Fibroblast of skin of left biceps (primary cell): ENCODE data around the gene PML.
"Not testable (repeated sequence)": the region's sequence is repeated elsewhere in the genome, so short reads cannot be mapped to it uniquely, and the experiment has no call there.

Experiments used
- DNase-seq, 2 experiments: peaks; one replicate each; pipeline ENCODE4 v3.0.0-alpha.2; 2013; ENCODE audit warnings: low read depth in 2 of 2

The PML gene

DNA sequence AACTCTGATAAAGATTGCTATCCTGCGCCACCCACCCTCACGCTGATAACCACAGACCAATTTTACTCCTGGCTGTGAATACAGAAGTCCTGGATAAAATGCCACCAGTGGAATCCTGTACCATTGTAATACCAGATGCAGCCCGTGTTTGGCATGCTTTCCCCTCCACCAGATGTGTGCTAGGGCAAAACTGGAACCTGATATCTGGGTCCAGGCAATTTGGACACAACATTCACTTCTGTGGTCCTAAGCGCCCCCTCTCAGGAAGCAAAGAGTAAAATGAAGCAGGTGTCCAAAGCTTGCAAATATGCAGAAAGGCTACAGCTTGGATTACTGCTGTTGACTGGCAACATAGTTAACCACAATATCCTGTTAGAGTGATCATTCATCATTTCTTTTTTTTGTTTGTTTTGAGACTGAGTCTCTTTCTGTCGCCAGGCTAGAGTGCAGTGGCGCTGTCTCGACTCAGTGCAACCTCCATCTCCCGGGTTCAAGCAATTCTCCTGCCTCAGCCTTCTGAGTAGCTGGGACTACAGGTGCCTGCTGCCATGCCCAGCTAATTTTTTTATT, 35.4 kb upstream of the PML start:
- DNase-seq = no peak

DNA sequence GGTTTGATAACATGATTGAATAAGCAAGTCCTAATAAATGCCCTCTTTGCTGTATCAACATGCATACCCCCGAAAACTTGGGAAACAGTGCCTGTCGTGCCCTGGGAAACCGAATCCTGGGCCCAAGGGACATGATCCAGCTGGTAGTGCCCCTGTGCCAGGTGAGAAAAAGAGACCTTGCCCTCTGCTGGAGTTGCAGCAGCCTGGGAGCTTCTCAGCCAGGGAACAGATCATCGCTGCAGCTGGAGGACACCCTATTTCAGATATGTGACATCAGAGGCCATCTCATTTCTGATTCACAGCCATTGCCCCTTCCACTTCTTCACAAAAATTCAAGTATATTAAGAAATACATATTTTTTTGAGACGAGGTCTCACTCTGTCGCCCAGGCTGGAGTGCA, 34.7 kb upstream of the PML start:
- no peak for DNase-seq

DNA sequence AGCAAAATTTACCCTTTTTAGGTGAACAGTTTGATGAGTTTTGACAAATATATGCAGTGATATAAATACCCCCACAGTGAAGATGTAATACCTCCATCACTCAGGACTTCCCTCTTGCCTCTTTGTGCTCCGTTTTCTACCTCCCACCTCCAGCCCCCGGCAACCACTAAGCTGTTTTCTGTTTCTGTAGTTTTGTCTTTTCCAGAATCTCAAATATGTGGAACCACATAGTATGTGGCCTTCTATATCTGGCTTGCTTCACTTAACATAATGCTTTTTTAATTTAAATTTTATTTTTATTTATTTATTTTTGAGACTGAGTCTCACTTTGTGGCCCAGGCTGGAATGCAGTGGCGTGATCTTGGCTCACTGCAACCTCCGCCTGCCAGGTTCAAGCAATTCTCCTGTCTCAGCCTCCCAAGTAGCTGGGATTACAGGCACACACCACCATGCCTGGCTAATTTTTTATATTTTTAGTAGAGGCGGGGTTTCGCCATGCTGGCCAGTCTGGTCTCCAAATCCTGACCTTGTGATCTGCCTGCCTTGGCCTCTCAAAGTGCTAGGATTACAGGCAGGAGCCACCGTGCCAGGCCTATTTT, 33.9 kb upstream of the PML start:
- DNase-seq = not testable (repeated sequence)

DNA sequence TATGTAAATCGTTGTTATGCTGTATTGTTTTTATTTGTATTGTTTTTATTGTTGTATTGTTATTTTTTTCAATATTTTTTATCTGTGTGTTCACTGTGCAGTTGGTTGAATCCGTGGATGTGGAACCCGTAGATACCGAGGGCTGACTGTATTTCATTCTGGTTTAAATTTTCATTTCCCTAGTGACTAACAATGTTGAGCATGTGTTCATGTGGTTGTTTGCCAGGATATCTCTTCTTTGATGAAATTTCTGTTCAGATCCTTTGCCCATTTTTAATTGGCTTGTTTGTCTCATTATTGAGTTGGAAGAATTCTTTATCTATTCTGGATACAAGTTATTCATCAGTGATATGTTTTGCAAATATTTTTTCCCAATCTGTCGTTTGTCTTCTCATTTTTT, 32.1 kb upstream of the PML start:
- DNase-seq = no peak

DNA sequence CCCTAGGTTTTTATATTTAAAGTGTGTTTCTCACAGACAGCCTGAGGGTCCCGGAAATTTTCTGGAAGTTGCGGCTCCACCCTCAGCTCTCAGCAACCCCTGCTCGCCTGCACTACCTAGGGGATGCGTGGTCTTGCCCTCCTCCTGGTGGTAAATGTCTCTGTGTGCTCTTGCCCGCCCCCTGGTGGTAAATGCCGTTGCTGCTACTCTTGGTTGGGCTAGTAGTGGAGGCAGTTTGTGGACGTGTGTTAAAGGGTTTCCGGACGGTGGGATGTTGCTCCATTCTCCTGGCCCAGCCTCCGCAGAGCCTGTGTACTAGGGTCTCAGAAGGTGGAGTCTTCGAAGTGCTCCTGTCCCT, 29.8 kb upstream of the PML start:
- DNase-seq = no peak

DNA sequence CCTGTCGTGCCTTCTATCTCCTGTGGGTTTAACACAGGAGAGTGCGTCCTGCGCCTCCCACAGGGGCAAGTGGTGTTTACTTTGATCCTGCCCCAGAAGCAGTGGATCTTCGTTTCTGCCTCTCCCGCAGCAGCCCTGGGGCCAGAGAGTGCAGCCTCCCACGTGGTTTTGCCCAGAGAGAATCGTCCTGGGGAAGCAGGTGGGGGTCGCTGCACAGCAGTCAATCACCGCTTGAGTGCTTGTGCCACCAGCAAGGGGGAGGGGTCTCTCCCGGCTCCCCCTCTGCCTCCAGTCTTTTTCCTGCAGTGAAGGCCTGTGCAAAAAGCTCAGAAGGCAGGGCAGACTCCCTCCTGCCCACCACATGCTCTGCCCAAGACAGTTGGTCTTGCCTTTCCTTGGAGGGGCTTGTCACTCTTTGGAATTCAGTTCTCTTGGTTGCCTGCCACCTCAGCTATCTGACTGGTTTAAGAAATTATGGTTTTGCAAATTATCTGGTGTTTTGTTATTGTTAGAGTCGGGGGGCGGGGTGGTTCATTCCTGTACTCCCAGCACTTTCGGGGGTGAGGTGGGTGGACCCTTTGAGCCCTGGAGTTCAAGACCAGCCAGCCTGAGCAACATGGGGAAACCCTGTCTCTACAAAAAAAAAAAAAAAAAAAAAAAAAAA, 29.3 kb upstream of the PML start:
- no peak for DNase-seq

DNA sequence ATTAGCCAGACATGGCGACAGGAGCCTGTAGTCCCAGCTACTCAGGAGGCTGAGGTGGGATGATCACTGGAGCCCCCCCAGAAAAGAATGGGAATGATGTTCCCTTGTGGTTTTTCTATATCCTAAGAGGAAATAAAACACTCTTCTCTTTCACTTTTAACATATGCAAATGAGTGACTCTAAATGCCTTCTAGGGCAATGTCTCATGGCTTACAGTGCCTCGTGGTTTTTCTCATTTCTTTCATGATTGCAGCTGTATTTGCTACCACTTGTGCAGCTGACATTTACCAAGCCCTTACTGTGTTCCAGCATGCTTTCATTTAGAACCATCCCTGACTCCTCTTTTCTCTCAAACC, 28.8 kb upstream of the PML start:
- DNase-seq = no peak

DNA sequence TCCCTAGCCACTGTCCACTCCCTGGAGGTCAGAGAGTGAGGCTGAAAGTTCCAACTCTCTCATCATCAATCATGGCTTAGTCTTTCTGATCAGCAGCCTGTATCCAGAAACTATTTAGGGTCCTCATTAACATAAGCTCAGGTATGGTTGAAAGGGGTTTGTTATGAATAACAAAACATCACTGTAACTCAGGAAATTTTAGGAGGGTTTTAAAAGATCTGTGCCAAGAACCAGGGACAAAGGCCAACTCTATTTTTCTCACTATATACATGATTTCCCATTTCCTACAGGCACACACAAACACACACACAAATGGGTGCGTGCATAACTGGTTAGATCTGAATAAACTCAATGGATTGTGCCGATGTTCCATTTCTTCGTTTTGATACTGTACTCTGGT, 26.1 kb upstream of the PML start:
- no peak for DNase-seq

DNA sequence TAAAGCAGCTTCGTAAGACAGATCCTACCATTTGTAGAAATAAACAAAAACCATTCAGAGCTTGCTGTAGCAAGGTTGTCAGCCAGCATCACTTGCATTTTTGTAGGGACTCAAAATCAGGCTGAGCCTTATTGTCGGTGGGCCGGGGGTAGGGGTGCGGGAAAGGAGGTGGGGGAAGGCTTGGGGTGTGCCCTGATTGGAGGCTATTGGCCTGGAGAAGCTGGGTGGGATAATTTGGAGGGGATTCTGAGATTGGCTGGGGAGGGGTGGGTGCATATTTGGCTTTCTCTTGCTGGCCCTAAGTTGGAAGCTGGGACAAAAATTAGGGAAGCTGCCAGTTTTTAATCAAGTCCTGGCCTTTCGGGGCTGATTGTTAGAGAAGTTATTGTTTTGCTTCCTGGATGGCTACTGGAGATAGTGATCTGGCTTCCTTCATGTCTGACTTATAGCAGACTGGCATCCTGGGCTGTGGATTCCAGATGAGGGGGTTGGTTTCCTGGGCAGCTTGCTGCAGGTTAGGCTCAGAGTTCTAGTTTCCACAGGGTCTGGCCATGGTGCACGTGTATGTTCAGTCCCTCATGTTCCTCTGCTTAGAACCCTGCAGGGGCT, 25.3 kb upstream of the PML start:
- no peak for DNase-seq

DNA sequence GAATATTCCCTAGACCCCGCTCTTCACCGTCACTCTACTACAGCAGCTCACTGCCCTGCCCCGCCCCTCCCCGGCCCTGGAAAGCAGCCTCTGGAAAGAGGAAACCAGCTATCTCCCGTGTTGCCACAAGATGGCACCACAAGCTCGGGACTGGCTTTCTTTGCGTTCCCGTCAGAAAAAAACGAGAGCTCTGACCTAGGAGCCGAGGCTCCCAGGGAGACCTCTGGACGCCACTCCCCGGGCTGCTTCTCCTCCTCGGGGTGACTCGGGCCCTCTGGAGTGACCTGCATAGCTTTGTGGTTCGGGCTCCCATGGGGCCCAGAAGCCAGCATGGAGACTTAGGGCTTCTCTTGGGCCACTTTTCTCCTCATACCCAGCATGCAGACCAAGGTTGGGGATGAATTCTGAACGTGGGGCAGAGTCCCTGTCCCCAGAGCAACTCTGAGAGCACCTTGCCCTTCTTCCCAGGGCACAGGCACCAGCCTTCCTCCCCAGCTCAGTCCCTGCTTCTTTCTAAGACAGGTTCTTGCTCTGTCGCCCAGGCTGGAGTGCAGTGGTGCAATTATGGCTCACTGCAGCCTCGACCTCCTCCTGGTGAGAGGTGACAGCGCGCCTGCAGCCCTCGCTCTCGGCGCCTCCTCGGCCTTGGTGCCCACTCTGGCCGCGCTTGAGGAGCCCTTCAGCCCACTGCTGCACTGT, 21.4 kb upstream of the PML start:
- DNase-seq = peak; percentile 56 to 58

DNA sequence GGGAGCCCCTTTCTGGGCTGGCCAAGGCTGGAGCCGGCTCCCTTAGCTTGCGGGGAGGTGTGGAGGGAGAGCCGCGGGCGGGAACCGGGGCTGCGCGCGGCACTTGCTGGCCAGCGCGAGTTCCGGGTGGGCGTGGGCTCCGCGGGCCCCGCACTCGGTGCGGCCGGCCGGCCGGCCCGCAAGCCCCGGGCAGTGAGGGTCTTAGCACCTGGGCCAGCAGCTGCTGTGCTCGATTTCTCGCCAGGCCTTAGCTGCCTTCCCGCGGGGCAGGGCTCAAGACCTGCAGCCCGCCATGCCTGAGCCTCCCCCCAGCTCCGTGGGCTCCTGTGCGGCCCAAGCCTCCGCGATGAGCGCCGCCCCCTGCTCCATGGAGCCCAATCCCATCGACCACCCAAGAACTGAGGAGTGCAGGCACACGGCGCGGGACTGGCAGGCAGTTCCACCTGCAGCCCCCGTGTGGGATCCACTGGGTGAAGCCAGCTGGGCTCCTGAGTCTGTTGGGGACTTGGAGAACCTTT, 20.8 kb upstream of the PML start:
- DNase-seq = not testable (repeated sequence)

DNA sequence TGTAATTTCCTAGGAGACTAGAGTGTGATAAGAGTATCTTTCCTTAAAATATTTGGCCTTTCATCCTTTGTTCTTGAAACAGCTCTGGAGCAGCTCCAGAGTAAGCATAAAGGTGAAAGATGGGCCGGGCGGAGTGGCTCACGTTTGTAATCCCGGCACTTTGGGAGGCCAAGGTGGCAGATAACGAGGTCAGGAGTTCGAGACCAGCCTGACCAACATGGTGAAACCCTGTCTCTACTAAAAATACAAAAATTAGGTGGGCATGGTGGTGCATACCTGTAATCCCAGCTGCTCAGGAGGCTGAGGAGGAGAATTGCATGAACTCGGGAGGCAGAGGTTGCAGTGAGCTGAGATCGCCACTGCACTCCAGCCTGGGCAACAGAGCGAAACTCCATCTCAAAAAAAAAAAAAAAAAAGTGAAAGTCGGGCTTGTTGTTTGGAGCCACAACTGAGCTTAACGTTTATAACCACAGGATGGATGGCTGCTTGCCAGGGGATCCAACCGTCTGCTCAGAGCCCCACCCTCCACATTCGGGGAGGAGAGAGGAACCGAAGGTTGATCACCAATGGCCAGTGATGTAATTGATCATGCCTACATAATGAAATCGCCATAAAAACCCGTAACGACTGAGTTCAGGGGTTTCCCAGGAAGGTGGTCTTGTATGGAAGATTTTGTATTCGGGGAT, 18.9 kb upstream of the PML start:
- DNase-seq = not testable (repeated sequence)

DNA sequence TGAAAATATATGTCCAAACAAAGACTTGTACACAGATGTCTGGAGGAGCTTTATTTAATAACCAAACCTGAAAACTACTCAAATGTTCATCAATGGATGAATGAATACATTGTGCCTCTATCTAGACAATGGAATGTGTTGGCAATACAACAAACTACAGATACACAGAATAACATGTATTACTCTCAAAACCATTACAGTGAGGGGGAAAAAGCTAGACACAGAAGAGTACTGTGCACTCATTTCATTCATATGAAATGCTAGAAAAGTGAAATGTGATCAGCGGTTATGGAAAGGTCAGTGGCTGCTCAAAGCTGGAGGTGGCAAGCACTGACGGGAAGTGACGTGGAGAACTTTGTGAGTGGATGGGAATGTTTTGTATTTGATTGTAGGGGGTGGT, 15.6 kb upstream of the PML start:
- no peak for DNase-seq

DNA sequence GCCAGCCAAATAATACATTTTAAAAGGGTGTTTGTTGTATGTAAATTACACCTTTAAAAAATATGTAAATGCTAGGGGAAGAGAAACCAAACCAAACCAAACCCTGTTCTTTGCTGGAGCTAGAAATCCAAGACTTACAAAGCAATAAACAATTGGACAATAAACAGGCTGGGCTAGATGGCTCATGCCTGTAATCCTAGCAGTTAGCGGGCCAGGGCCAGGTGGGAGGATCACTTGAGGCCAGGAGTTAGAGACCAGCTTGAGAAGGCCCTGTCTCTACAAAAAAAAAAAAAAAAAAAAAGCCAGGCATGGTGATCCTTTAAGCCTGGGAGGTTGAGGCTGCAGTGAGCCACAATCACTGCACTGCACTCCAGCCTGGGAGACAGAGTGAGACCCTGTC, 14.9 kb upstream of the PML start:
- DNase-seq = no peak

DNA sequence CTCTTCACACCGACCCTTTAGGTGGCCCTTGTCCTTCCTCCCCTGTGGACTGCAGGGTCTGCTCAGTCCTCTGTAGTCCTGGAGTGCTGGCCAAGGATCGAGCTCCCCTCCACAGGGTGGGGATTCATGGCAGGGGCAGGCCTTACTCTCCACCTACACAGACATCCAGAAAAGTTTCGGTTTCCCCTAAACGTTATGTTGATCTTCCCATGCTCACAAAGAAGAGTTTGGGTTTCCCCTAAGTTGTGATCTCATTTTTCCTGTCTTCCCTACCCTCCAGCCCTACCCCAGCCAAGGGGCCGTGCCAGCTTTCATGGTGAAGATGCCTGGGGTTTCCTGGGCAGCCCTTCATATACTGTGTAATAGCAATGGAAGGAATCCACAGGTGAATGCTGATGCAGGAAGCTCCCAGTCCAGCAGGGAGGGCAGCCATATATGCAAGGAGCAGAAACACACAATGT, 12.7 kb upstream of the PML start:
- no peak for DNase-seq

DNA sequence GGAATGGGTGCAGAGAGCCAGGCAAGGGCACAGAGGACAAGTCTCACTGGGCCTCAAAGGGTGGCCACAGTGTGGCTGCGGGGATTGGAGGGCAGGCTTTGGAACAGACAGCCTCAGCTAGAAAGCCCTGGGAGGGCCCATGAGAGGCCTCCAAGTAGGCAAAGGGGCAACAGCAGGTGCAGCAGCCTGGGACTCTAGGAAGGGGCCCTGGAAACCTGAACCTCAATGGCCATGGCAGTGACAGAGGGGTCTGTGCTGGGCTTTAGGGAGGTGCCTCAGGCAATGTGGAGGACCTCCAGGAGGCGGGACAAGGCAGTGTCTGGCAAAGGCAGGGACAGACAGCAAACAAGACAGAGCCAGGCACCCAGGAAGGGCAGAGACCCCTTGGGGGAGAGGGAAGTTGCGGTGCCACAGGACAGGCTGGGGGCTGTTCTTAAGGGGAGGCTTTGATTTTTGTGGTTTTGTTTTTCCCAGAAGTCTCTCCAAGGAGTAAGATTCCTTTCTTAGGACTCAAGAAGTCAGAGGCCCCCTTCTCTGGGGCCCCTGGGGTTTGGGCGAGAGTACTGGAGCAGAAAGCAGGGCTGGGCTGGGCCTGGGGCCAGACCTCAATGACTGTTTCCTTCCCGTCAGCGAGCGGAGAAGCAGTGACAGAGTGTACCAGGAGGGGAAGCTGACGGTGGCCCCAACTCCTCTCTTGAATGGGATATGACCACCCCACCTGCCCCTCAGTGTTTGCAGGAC, 12.1 kb upstream of the PML start:
- peak; percentile 93 for DNase-seq

DNA sequence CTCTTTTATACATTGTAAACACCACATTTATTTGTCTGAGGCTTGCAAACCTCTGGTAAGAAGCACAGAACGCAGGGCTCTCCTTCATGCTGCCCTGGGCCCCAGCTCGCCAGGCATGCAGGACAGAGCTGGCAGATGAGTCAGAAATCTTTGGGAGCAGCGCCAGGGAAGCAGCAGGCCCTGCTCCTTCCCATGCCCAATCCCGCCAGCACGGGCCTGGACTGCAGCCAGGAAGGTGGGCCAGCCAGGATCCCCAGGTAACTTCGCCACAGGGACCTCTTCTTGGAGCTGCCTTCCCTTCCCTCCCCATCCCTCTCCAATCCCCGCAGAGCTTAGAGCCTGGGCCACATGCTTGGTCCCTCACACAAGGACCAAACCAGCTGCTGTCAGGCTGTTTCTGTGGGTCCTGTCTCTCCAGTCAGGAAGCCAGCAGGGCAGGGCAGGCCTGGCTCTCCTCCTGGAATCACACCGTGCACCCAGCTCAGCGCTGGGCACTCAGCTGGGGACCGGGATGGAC, 11.2 kb upstream of the PML start:
- DNase-seq = no peak

DNA sequence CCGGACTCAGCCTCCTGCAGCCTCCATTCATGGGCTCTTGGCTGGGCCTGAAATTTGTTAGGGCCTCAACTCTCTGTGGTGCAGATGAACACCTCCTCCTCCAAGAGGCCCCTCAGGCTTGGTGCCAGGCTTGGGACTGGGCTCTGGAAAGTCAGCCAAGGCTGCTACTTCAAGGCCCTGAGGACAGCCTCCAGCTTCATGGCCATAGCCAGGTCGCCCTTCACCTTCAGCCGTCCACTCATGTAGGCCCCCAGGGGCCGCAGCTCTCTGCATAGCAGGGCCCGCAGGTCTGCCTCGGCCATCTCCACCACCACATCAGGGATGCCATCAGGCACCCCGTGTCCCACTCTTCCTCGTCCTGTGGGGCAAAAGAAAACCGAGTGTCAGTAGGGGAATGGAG, 10.7 kb upstream of the PML start:
- DNase-seq = no peak

DNA sequence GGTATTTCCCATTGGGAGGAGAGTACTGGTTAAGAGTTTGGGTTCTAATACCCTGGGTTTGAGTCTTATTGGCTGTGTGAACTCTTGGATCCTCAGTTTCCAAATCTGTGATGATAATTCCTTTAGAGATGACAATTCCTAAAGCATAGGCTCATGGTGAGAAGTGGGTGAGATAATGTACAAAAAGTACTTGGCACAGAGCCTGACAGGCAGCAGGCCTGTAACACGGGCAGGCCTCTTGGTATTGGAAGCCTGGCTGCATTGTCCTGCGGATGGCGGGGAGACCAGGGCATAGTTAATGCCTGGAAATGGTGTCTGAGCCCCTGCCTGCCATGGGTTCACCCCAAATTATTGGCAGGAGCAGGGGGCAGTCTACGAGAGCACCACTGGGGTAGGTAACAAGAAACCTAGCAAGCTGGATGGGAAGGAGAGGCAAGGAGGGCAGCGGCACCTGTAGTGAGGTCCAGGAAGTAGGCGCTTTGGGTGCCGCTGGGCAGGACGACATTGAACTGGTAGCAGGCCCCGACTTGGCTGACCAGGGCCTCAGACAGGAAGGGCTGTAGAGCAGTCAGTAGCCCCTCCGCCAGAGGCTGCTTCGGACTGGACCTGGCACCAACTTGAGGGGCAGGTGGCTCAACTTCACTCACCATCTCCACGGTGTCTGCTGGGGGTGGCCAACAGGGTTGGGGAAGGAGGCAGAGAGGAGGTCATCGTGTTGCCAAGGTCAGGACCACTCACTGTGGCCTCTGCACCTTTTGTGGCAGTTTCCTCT, 10.1 kb upstream of the PML start:
- DNase-seq = no peak
